Brain microvascular endothelial cell (primary cell): Measurements from ENCODE around the gene RNF151.
"Not testable (repeated sequence)": the region's sequence is repeated elsewhere in the genome, so short reads cannot be mapped to it uniquely, and the experiment has no call there.

Experiments
- DNase-seq: peaks from one replicate; pipeline ENCODE4 v3.0.0-alpha.2; 2020
- H3K27ac ChIP-seq: fragments of 250-450 bp; sonication (Bioruptor Pico); 2 replicates; pipeline ENCODE4 v1.5.1; 2020; ENCODE audit warnings: mild to moderate bottlenecking, moderate library complexity
- H3K27me3 ChIP-seq: fragments of 250-450 bp; sonication (Bioruptor Pico); replicated peaks from 2 replicates; pipeline ENCODE4 v1.5.1; 2020; ENCODE audit warnings: mild to moderate bottlenecking
- H3K36me3 ChIP-seq: fragments of 250-450 bp; sonication (Bioruptor Pico); replicated peaks from 2 replicates; pipeline ENCODE4 v1.5.1; 2020; ENCODE audit warnings: mild to moderate bottlenecking
- H3K4me3 ChIP-seq: 2 replicates; pipeline ENCODE4 v1.5.1; 2011; ENCODE audit warnings: low read depth, mild to moderate bottlenecking, control low read depth, low read length, moderate library complexity
- CTCF ChIP-seq: IDR thresholded peaks from 2 replicates; pipeline ENCODE4 v1.5.1; 2011; ENCODE audit warnings: low read depth, mild to moderate bottlenecking, moderate library complexity, low read length, control low read depth, inconsistent platforms; ENCODE audit errors: missing control alignments
- in situ Hi-C: cut with HindIII; loops from 2 replicates; pipeline ENCODE4 v1.10.0; 2017; ENCODE audit warnings: low sequenced_read_pairs, low pct_ligation_motif_present

The RNF151 gene

DNA sequence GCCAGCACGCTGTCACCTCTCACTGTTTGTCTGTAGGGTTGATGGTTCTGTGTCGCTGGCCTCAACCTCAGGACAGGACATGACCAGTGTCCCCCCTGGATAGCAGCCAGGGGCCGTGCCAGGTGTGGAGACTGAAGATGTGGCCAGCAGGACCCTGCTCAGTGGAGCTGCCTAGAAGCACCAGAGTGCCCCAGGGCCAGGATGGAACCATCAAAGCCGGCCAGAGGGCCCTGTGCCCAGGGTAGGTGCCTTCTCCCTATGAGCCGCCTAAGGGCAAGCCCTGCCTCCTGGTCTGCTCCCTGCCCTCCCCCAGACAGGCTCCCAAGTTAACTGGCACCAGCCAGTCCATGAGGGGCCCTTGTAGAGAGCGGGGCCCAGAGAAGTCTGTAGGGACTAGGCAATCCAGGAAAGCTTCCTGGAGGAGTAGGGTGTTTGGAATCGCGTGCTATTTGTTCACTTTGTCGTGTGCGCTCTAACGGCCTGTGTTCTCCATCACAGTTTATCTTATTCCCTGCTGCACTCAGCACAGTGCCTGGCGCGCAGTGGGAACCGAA, 7.9 kb upstream of the RNF151 start:
- no peak for DNase-seq
- peak overlapping the region; percentile 88 for H3K4me3 ChIP-seq
- no peaks in the 10 kb centered on the region for H3K27me3 ChIP-seq
- TF ChIP-seq CTCF, result no peak
- in situ Hi-C loops, result no loop called here
- H3K36me3 ChIP-seq, result peaks cover 27% of the 10 kb centered on the region
- no peak overlapping the region for H3K27ac ChIP-seq

DNA sequence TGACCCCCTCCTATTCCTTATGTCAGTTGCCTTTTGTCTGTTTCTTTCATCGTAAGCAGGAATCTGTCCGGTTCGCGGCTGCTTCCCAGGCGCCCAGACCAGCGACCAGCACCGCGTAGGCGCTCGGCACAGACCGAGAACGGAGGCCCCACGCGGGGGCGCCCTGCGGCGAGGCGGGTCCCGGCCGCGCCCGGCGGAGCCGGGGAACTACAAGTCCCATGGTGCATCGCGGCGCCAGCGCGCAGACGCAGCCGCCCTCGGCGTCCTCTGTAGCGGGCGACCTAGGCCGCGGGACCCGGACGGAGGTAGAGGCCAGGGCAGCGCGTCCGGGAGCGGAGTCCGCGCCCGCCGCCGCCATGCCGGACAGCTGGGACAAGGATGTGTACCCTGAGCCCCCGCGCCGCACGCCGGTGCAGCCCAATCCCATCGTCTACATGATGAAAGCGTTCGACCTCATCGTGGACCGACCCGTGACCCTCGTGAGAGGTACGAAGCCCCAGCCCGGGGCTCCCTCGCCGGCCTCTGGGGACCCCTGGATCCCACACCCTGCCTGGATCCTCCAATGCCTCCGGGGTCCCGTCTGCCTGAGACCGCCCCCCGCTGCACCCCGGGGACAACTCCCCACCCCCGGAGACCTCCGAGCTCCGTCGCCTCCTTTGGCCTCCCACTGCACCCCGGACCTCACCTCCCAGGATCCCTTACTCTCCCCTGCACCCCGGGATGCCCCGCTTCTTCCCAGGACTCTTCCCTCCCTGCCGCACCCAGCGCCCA, 7.2 kb upstream of the RNF151 start, which contains the start of gene NDUFB10:
TSS of gene NDUFB10 (plus strand) at position 270 of the 771 bp plus-strand sequence. CDS start at position 357, 87 bp downstream.
- peak; percentile 78 for DNase-seq
- Histone ChIP-seq H3K27ac (peak within 1 kb of the TSS; percentile 24), H3K36me3 (peaks cover 32% of the 10 kb centered on the region), H3K27me3 (no peaks in the 10 kb centered on the region), H3K4me3 (peak within 1 kb of the TSS; percentile 88)
- in situ Hi-C loops, result no loop called here
- TF ChIP-seq CTCF, result peak; percentile 46

DNA sequence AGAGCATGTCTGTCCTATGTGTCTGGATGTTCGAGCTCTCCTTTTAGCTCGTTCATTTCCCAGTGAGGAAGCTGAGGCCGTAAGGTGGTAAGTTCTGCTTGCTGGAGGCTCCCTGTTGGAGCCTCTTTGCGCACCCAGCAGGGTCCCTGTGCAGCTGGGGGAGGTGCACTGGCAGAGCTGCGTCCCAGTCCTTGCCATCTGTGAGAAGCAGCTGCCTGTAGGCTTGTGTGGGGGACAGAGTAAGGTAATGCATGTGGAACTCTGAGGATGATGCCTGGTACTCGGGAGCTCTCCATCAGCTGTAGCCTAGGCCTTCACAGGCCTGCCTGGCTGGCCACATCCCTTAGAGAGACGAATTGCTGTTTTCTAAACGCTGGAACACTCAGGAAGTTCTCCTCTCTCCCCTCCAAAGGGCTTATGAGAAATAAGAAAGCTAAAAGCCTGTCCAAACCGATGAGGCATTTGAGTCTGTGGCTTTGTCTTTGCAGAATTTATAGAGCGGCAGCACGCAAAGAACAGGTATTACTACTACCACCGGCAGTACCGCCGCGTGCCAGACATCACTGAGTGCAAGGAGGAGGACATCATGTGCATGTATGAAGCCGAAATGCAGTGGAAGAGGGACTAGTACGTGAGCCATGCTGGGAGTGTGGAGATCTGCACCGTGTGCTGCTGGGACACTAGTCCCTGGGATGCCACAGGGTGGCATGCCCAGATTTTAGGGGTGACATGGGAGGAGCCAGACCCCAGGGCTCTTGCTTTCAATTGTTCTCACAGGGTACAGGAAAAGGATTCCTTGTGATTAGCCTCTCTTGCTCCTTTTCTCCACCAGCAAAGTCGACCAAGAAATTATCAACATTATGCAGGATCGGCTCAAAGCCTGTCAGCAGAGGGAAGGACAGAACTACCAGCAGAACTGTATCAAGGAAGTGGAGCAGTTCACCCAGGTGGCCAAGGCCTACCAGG, 5.7 kb upstream of the RNF151 start:
- DNase-seq, result no peak
- no peaks in the 10 kb centered on the region for H3K27me3 ChIP-seq
- in situ Hi-C loops, result no loop called here
- peaks cover 32% of the 10 kb centered on the region for H3K36me3 ChIP-seq
- no peak overlapping the region for H3K27ac ChIP-seq
- H3K4me3 ChIP-seq, result peak overlapping the region; percentile 88
- no peak for TF ChIP-seq CTCF

GRCh38 chr16:1961651-1962067, 5.0 kb upstream of the RNF151 start:
- no peaks in the 10 kb centered on the region for H3K27me3 ChIP-seq
- no peak for DNase-seq
- H3K27ac ChIP-seq, result no peak overlapping the region
- no peak for TF ChIP-seq CTCF
- in situ Hi-C loops, result no loop called here
- H3K36me3 ChIP-seq, result peaks cover 32% of the 10 kb centered on the region
- no peak overlapping the region for H3K4me3 ChIP-seq

DNA sequence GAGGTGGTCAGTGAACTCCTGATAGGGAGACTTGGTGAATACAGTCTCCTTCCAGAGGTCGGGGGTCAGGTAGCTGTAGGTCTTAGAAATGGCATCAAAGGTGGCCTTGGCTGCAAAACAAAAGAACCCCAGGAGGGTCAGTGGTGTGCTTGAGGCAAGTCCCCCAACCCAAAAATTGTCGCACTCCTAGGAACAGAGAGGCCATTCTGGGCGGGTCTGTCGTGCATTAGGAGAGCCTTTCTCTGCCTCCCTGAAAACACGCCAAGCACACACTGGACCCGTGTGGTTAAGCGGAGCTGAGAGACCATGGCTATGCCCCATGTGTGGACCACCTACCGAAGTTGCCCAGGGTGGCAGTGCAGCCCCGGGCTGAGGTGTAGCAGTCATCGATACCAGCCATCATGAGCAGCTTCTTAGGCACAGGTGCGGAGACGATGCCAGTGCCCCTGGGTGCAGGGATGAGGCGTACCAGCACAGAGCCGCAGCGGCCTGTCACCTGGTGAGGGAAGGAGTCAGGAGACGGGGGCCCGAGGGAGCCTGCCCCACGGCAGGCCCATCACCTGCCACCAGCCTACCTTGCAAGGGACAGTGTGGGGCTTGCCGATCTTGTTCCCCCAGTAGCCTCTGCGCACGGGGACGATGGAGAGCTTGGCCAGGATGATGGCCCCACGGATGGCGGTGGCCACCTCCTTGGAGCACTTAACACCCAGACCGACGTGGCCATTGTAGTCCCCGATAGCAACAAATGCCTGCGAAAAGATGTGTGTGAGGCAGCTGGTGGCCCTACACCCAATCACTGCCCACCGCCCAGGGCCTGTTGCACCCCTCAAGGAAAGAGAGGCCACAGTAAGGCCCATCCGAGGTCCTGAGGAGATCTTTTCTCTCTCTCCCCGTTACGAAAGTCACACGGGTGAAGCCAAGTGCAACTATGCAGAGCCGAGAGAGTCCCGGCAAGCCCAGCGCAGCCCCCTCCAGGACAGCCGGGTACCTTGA, 4.2 kb upstream of the RNF151 start:
- DNase-seq, in situ Hi-C loops, H3K27me3 ChIP-seq: not testable (repeated sequence)
- Histone ChIP-seq H3K36me3 (peaks cover 32% of the 10 kb centered on the region), H3K4me3 (peak overlapping the region; percentile 93), H3K27ac (peak overlapping the region; percentile 88)
